GM21526 (cell line): ENCODE data around the gene EZH1.
"Not testable (repeated sequence)": the region's sequence is repeated elsewhere in the genome, so short reads cannot be mapped to it uniquely, and the experiment has no call there.

Experiments used
- ATAC-seq: cut with Tn5 transposase; IDR thresholded peaks from one replicate; pipeline ENCODE4 v1.9.1; 2021; ENCODE audit warnings: moderate library complexity; ENCODE audit not compliant: unreplicated experiment, low FRiP score

The EZH1 gene

GRCh38 chr17:42773290-42774035 is 28.6 kb upstream of the EZH1 start, which contains the start of gene VPS25:
Gene VPS25 (plus strand): TSS chr17:42773449. CDS start chr17:42773476, 27 bp downstream.
- peak; percentile 70 for ATAC-seq

- ATAC-seq, result no peak
Observed at GRCh38 chr17:42772945-42773289, 28.1 kb upstream of the EZH1 start.

GRCh38 chr17:42769964-42770363 is 25.1 kb upstream of the EZH1 start:
- not testable (repeated sequence) for ATAC-seq

- ATAC-seq, result not testable (repeated sequence)
Observed at GRCh38 chr17:42768006-42768405, 23.2 kb upstream of the EZH1 start.

GRCh38 chr17:42767512-42767911 is 22.7 kb upstream of the EZH1 start:
- ATAC-seq, result no peak

GRCh38 chr17:42766124-42766523 is 21.3 kb upstream of the EZH1 start:
- ATAC-seq, result no peak

- ATAC-seq, result no peak
Observed at GRCh38 chr17:42761638-42762037, 16.8 kb upstream of the EZH1 start.

GRCh38 chr17:42760652-42761581 is 16.1 kb upstream of the EZH1 start, which contains the start of gene RAMP2:
Gene RAMP2 (plus strand): TSS chr17:42761227. CDS start chr17:42761262, 35 bp downstream.
- ATAC-seq, result no peak

- no peak for ATAC-seq
Observed at GRCh38 chr17:42759982-42760651, 15.3 kb upstream of the EZH1 start.

- ATAC-seq, result no peak
Observed at GRCh38 chr17:42754782-42755181, 9.9 kb upstream of the EZH1 start.

- no peak for ATAC-seq
Observed at GRCh38 chr17:42751628-42752027, 6.8 kb upstream of the EZH1 start.

GRCh38 chr17:42750739-42751344 is 6.0 kb upstream of the EZH1 start:
- ATAC-seq, result no peak

GRCh38 chr17:42748908-42749798 is 4.3 kb upstream of the EZH1 start:
- no peak for ATAC-seq

GRCh38 chr17:42748202-42748907 is 3.5 kb upstream of the EZH1 start:
- ATAC-seq, result no peak

- ATAC-seq, result peak; percentile 40
Observed at GRCh38 chr17:42744283-42744805, 496 bp downstream of the EZH1 start.

GRCh38 chr17:42743595-42744282 is 1.1 kb downstream of the EZH1 start:
- no peak for ATAC-seq

GRCh38 chr17:42742916-42743315 is 1.9 kb downstream of the EZH1 start:
- not testable (repeated sequence) for ATAC-seq

GRCh38 chr17:42740699-42741098 is 4.1 kb downstream of the EZH1 start:
- no peak for ATAC-seq
